ENCODE data around the gene ABCB10. TPM values are rescaled to one million over a fixed set of nuclear protein-coding genes. Genes with fewer than 3 reads are reported as not detected.

The ABCB10 gene
- total RNA-seq, 4 donors from 2014 or later = 14.1 to 21.8 (median 18.1) TPM

DNA sequence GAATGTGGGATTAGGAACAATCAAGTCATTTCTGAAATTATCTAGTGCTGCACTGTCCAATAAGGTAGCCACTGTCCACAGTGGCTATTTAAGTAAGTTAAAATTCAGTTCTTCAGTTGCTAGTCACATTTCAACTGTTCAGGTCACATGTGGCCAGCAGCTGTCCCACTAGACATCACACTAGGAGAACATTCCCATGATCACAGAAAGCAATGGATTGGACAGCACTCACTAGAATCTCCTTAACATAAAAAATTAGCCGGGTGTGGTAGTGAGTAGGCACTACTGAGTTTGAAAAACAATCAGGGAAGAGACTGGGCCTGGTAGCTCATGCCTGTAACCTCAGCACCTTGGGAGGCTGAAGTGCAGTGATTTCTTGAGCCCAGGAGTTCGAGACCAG lies 84.0 kb downstream of the ABCB10 start:
- Histone ChIP-seq H3K27ac (no peak overlapping the region), H3K36me3 (peaks cover 0 to 100% of the 10 kb centered on the region in 2 donors), H3K27me3 (no peaks in the 10 kb centered on the region), H3K4me3 (no peak overlapping the region), H3K9me3 (no peaks in the 10 kb centered on the region), H3K4me1 (no peaks in the 10 kb centered on the region)
- ATAC-seq = no peak
- TF ChIP-seq POLR2AphosphoS5 (IDR thresholded peaks at IDR 0.05) (no peak), EP300 (IDR thresholded peaks at IDR 0.05) (no peak), POLR2A (IDR thresholded peaks at IDR 0.05) (no peak), CTCF (IDR thresholded peaks at IDR 0.05) (no peak)
- WGBS, 2 donors (ENCODE audit: low coverage in 1 of 2) = 100% methylated on average over 1 to 2 of the region's 2 CpGs

DNA sequence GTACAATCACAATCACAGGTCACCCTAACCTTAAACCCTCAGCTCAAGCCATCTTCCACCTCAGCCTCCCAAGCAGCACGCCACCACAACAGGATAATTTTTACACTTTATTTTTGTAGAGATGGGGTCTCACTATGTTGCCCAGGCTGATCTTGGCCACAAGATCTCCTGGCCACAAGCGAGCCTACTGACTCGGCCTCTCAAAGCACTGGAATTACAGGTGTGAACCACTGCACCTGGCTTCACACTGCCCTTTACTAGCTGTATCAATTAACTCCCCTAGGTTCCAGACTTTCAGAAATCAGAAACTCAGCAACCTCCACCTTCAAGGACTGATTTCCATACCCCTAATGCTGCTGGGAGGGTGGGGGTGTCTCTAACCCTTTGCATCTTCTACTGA lies 87.3 kb downstream of the ABCB10 start:
- no peak for ATAC-seq
- Histone ChIP-seq H3K36me3 (peaks cover 0 to 100% of the 10 kb centered on the region in 2 donors), H3K4me1 (no peaks in the 10 kb centered on the region), H3K4me3 (no peak overlapping the region), H3K9me3 (no peaks in the 10 kb centered on the region), H3K27me3 (no peaks in the 10 kb centered on the region), H3K27ac (no peak overlapping the region)
- TF ChIP-seq EP300 (IDR thresholded peaks at IDR 0.05) (no peak), POLR2AphosphoS5 (IDR thresholded peaks at IDR 0.05) (no peak), CTCF (IDR thresholded peaks at IDR 0.05) (no peak), POLR2A (IDR thresholded peaks at IDR 0.05) (no peak)
- 81 to 100% methylated on average over 1 to 2 of the region's 3 CpGs for WGBS, 2 donors (ENCODE audit: low coverage in 1 of 2)

DNA sequence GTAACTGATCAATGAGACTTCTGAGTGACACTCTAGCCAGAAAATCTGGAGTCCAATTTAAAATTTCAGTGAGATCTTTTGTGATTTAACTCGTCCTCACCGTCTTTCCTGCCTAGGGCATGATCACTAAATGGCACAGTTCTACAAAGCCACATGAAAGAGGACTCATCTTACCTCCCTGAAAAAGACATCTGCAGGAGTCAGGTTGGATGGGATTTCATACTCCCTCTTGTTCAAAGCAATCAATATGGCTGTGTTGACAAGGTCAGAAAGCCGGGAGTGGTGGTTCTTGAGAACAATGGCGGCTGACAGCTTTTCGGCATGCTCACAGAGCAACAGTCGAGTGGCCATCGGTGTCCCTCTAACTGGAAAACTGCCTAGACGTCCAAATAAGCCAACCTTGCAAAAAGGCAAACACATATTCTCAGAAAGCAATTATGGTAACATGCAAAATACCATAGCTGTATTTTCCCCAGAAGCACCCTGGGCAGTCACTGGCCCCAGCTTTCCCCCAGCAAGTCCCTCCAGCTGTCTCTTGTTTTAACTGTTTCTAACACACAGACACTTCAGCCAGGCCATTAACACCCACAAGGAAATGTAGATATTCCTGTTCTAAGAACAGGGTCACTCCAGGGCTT lies 88.0 kb downstream of the ABCB10 start:
- WGBS, 2 donors (ENCODE audit: low coverage in 1 of 2) = 84 to 88% methylated on average over 8 of the region's 8 CpGs
- Histone ChIP-seq H3K9me3 (no peaks in the 10 kb centered on the region), H3K4me3 (no peak overlapping the region), H3K27me3 (no peaks in the 10 kb centered on the region), H3K36me3 (peaks cover 0 to 100% of the 10 kb centered on the region in 2 donors), H3K4me1 (no peaks in the 10 kb centered on the region), H3K27ac (no peak overlapping the region)
- no peak for TF ChIP-seq CTCF (IDR thresholded peaks at IDR 0.05)
- no peak for ATAC-seq

GRCh38 chr1:229466887-229467286 lies 91.6 kb downstream of the ABCB10 start:
- no peaks in the 10 kb centered on the region for H3K27me3 ChIP-seq
- no peaks in the 10 kb centered on the region for H3K4me1 ChIP-seq
- TF ChIP-seq CTCF (IDR thresholded peaks at IDR 0.05) = no peak
- TF ChIP-seq EP300 (IDR thresholded peaks at IDR 0.05) = no peak
- TF ChIP-seq POLR2A (IDR thresholded peaks at IDR 0.05) = no peak
- no peak for TF ChIP-seq POLR2AphosphoS5 (IDR thresholded peaks at IDR 0.05)
- peaks cover 4 to 100% of the 10 kb centered on the region in 2 donors for H3K36me3 ChIP-seq
- H3K9me3 ChIP-seq = no peaks in the 10 kb centered on the region
- H3K27ac ChIP-seq = no peak overlapping the region
- 100% methylated on average over 1 of the region's 1 CpG for WGBS, 2 donors (ENCODE audit: low coverage in 1 of 2)
- ATAC-seq = no peak
- H3K4me3 ChIP-seq = no peak overlapping the region

Small RNA genes lying within 50 kb of the gene (small RNA-seq; reads per million reads assigned to genes)
- gene HMGN2P19 (0 reads per million in 4 donors), gene RNA5SP78 (0 reads per million in 4 donors), gene RNU4-21P (0 reads per million in 4 donors)

Other genes with a start within 250 kb of the ABCB10 start
- 1 to 10 TPM; 5.1 to 6.7 (median 6.2) TPM for gene CCSAP, start 215.7 kb downstream of the ABCB10 start, total RNA-seq
- gene ACTA1, start 124.6 kb downstream of the ABCB10 start, total RNA-seq = under 1 TPM in 2 of 4 donors, not detected in 2; 0.27 to 0.42 TPM
- 10 to 100 TPM; 20.5 to 30.2 (median 26.7) TPM for gene NUP133, start 50.4 kb downstream of the ABCB10 start, total RNA-seq
- gene TAF5L, start 67.4 kb upstream of the ABCB10 start, total RNA-seq = 10 to 100 TPM; 20.5 to 30.4 (median 24.6) TPM
- 10 to 100 TPM in 2 of 4 donors, 1 to 10 TPM in 2; 6.0 to 12.1 (median 9.2) TPM for gene URB2, start 67.5 kb upstream of the ABCB10 start, total RNA-seq

All from gastroesophageal sphincter (tissue), 4 donors.